SIG-M5 treated with dmso at 0.1 percent for 504 hours (cell line): ENCODE data around the gene RNASEH1.
A peak's percentile ranks its signal among the peaks of the same experiment; 100 is the strongest.
"Not testable (repeated sequence)": the region's sequence is repeated elsewhere in the genome, so short reads cannot be mapped to it uniquely, and the experiment has no call there.

Experiments
- DNase-seq: peaks from one replicate; lab custom pipeline; 2025; ENCODE audit not compliant: unreplicated experiment; lab: John Stamatoyannopoulos, UW

RNASEH1 gene

DNA sequence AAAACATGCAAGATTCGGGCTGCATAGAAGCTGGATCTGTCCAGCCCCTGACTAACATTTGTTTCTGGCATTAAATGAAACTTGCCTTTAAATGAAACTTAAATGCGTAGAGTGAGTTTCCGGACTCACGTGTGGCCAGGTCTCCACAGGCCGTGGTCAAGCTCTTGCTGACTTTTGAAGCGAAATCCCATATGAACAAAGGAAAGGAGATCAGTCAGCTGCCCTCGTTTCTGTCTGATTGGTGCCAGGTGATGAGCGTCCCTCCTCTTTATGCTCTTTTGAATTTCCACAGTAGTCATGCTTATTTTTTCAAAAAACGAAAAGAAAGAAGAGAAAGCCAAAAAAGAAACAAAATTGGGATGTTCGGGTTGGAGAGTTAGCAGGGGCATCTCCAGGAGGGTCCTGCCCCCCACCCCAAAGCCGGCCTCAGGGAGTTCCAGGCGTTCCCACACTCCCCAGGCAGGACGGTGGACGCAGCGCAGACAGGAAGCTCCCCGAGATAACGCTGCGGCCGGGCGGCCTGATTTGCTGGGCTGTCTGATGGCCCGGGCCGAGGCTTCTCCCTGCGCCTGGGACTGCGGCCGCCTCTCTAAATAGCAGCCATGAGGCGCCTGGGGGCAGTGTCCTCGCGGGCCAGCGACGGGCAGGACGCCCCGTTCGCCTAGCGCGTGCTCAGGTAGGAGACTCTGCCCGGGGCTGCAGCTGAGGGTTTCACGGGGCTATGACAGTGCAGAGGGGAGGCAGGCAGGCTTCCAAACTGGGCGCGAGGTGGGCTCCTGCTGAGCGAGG lies 36.6 kb upstream of the RNASEH1 start, which contains the start of gene COLEC11:
Gene COLEC11, plus strand, starts transcription at position 620 of the 789 bp plus-strand sequence. CDS start 9,229 bp downstream, outside the sequence.
- DNase-seq: no peak

DNA sequence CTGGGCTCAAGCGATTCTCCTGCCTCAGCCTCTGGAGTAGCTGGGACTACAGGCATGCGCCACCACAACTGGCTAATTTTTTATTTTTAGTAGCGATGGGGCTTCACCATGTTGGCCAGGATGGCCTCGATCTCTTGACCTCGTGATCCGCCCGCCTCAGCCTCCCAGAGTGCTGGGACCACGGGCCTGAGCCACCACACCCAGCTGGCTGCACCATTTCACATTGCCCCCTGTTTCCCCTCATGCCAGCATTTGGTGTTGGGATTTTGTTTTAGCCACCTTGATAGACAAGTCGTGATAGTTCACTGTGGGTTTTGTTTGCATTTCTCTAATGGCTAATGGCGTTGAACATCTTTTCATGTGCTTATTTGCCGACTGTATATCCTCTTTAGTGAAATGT lies 31.0 kb upstream of the RNASEH1 start:
- DNase-seq: no peak

DNA sequence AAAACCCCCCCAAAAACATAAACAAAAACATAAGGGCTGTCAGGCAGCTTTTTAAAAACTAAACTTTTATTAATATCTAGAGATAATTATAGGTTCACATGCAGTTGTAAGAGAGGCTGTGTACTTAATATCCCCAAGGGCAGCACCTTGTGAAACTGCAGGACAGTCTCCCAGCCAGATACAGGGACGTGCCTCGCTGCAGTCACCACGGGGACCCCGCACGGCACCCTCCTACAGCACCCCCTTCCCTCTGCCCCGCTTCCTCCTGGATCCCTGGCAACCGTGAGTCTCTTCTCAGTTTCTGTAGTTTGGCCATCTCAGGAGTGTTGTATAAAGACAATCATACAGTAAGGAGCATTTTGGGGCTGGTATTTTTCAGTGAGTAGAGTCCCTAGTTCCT lies 30.0 kb upstream of the RNASEH1 start:
- no peak for DNase-seq

DNA sequence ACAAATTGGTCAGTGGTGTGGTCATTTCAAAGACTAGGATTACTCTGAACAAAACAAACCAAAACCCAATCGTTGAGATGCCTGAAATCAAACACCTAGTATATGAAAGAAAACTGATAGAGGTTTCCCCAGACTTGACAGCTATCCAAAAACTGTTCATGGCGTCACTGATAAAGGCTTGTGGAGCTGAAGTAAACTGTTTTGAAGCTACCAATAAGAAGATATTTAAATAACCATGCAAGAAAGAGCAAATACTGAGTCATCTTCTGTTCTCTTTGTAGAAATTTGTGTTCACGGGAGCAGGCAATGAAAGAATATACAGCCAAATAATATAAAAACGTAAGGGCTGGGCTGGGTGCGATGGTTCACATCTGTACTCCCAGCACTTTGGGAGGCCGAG lies 29.3 kb upstream of the RNASEH1 start:
- no peak for DNase-seq

DNA sequence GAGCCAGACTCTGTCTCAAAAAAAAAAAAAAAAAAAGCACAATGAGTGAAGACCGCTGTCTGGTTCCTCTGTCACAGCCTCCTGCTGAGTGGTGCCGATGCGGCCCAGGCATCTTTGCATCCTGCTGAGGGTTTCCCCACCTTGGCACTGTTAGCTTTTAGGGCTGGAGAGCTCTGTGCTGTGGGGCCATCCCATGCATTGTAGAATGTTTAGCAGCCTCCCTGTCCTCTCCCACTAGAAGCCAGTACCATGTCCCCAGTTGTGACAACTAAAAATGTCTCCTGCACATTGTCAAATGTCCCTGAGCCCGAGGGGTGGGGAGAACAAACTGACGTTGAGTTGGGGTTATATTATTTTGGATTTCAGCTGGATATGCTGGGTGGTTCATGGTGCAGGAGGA lies 28.9 kb upstream of the RNASEH1 start:
- no peak for DNase-seq

DNA sequence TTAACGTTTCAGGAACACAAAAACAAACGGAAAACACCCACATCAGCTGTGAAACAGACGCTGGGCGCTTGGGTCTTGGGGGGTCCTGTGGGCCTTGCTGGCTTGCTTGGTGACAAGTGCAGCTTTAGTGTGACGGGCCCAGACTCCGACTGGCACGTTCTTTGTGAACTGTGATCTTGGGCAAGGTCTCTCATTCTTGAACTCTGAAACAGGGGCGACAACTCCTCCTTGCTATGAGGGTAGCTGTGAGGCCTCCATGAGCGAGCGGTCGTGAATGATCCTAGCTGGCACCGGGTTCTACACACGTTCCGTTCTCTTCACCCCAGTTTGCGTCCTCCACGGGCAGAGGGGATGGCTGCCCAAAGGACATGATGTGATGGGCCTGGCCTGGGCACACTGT lies 28.1 kb upstream of the RNASEH1 start:
- DNase-seq: no peak

DNA sequence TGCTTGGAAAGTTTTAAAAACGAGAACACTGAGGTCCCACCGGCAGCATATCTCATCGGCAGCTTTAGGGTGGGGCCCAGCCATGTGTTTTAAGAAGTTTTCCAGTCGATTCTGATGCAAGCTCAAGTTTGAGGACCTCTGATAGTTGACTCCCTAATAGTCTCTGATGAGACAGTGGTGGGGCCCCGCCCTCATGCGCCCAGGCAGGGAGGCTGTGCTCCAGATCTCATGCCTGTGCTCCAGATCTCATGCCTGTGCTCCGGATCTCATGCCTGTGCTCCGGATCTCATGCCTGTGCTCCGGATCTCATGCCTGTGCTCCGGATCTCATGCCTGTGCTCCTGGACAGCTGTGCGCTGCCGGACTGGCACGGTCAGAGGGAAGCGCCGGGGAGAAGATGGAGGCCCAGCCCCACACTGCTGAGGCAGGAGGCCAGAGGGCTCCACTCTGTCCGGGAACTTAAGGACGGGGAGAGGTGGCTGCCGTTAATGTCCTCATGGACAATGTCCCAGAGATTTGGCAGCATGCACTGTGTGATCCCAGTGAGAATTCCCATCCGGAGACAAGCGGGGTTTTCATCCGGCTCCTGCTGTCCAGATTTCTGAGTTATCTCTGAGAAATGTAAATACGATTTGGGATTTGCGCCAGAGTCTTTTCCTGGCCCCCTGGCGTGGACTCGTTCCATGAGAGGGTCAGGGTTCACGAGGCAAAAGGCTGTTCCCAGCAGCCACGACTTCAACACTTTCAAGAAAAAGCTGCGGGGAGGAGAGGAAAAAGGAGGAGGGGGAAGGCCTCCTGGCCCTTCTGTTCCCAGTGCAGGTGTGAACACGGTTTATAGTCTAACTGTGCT lies 27.4 kb upstream of the RNASEH1 start:
- DNase-seq: no peak

DNA sequence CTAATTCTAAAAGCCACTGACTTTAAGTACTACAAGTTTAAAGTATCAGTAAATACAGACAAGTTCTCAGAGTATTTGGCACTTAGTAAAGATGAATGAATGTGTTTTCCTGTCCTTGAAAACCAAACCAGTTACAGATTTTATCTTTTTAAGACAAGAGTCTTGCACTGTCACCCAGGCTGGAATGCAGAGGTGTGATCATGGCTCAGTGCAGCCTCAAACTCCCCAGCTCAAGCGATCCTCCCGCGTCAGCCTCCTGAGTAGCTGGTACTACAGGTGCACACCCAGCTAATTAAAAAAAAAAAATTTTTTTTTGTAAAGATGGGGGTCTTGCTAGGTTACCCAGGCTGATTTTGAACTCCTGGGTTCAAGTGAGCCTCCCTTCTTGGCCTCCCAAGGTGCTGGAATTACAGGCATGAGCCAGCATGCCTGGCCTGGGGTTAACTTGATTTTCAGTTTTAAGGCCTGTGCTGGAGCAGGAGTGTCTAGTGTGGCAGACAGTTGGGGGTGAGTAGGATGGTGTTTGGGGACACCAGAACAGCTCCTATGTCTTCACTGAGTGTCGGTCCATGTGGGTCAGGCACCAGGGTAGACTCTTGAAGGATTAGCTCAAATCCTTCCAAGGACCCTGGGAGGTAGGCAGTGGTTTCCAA lies 26.6 kb upstream of the RNASEH1 start:
- no peak for DNase-seq

DNA sequence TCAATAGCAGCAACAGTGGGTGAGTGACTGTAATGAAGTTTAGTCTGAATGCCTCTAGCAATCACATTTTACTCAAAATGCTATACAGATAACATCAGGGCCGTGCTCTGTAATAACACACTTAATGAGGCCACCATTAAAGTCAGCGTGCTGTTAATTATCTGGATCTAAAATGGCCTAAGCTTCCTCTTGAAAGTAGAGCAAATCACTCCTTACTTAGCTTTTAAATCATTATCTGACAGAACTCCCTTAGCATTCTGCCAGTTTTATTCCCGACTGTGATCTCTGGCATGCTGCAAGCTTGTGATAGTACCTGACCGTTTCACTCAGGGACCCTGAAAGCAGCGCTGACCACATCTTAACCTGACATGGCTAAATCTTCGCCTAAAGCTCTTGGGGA lies 25.9 kb upstream of the RNASEH1 start:
- no peak for DNase-seq

DNA sequence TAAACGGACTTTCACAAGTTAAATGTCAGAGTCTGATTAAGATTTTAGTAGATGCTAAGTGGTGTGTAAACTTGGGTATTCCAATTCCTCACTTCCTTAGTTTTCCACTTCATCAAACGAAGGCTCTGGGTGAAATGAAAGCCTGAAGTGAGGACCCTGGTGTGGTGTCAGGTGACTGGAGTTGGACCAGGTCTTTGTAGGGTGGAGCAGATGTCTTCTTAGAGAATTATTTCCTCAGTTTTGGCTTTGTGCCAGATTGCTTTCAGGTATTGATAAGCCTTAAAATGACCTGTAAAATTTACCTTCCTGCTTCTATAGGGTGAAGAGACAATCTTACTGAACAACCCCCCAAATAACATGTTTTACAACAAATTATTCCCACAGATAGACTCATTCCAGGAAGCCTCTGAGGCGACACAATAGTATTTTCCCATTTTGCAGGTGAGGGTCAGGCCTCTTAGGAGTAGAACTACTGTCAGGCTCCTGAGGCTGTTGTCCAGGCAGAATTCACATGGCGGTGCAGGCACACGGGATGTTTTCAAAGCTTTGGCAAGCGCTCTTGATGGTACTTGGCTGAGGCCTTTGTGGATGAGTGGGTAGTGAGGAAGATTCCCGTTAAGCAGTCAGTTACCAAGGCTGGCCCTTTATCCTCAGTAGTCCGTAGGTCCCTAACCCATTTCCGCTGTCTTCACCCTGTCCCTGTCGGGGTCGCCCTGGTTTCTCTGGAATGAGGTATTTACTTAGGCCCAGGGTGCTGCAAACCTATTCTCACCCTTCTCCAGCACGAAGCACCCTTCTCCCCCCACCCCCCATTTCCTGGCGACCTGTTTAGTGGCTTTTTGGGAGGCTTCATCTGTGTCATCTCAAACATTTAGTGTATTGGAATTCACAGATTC lies 23.5 kb upstream of the RNASEH1 start:
- DNase-seq: no peak

DNA sequence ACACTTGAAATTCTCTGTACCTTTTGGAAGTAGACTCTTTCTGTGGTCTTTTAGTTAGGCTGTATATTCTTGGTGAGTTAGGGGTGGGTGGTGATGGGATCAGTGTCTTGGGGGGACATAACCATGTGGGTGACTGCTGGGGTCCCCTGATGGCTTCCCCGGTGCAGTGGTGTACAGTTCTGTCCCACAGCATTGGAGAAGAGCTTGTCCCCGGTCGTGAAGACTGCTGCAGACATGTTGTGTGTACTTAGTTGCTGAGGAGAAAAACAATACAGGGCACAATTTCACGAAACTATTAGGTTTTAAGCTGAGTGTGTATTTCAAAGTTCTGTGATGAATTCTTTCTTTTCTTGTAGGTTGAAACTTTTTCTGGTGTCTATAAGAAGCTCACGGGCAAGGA lies 22.3 kb upstream of the RNASEH1 start:
- no peak for DNase-seq

DNA sequence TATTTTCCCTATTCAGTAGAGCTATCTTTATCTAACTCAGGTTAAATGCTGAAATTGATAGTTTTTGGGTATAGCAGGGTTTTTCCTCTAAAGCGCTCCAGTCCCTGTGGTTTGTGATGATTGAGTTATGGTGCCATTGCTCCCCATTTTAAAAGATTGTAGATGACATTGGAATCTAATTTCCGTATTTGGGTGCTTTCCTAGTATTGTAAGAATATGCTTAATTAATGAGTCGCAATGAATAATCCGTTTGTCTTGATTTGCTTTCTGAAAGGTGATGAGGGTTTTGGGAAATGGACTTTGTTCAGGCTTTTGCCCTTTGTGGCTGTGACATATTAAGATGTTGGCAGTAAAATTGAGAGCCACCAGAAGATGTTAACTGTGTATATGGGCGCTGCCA lies 20.9 kb upstream of the RNASEH1 start:
- DNase-seq: no peak

DNA sequence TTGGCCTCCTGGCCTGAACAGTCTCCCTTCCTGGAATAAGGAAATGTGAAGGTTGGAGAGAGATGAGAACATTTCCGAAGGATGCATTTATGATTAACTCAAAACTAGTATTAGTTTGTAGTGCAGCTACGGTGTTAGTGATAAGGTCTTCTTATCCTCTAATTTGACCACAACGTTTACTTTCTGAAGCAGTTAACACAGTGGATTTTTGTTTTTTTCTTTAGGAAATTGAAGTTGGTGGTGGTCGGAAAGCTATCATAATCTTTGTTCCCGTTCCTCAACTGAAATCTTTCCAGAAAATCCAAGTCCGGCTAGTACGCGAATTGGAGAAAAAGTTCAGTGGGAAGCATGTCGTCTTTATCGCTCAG lies 18.1 kb upstream of the RNASEH1 start:
- not testable (repeated sequence) for DNase-seq

DNA sequence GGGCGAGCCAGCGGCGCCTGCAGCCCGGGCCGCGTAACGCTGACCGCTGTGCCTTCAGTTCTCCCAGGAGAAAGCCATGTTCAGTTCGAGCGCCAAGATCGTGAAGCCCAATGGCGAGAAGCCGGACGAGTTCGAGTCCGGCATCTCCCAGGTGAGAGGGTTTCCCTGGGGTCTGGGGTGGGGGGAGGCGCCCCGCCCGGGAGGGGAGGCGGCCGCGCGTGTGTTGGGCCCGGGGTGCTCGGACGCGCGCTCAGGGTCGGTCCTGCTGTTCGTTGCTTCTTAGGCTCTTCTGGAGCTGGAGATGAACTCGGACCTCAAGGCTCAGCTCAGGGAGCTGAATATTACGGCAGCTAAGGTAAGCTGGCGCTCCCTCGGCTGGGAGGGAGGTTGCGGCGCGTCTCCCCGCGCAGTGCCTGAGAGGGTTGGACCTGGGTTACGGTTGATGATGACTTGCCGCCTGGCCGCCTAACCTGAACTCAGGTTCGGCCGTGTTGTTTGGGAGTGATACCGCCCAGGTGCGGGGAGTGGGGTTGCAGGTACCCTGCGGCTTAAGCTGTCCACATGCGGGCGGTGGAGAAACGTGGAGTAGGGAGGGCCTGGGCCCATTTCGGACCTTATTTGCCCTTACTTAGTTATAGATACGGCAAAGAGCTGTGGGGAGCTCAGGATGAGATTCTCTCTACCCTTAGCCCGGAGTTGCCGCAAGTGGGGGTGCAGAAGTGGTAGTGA lies 17.6 kb upstream of the RNASEH1 start:
- peak; percentile 32 for DNase-seq

DNA sequence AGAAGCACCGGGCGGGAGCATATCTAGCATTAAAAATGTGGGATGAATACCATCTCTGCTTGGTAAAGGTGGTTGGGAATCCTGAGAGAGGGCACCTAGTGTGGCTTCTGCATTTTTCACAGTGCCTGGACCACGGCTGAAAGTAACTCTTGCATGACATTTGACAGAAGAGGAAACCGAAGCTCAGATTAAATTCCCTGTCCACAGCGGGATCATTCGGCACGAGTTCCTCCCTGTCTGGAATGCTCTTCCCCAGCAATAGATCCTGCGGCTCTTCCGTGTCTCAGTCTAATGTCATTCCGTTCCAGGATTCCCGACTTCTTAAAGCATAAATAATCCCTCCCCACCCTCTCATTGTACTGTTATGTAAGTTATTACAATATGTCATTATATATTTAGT lies 16.0 kb upstream of the RNASEH1 start:
- DNase-seq: no peak

DNA sequence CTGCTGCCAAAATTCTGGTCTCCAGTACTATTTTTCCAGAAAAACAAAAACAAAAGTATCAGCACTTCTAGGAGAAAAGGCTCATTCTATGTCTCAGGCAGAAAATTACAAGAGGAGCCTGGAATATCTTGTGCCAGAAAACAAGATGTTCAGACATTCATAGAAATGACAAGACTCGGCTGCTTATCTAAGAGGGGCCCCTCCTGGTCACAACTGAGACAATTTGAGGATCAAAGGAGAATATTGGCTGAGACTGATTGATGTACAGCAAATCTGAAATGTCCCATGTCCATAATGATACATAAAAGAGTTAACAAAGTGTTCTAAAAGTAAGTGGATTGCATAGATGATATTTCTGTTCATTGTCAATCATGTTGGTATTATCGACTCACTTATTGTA lies 14.5 kb upstream of the RNASEH1 start:
- DNase-seq: no peak

DNA sequence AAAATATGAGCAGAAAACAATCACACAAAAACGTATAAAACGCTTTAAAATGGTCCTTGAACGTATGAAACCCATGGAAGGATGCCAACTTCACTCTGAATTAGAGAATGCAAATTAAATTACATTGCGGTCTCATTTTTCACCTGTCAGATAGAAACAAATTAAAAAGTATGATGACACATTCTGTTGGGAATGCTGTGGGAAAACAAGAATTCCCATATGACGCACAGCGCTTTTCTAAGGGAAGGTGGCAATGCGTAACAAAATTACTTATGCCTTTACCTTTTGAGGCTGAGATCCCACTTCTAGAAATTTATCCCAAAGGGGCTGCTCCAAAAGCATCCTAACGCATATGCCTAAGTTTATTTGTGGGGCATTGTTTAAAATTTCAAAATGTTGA lies 13.2 kb upstream of the RNASEH1 start:
- DNase-seq: no peak

DNA sequence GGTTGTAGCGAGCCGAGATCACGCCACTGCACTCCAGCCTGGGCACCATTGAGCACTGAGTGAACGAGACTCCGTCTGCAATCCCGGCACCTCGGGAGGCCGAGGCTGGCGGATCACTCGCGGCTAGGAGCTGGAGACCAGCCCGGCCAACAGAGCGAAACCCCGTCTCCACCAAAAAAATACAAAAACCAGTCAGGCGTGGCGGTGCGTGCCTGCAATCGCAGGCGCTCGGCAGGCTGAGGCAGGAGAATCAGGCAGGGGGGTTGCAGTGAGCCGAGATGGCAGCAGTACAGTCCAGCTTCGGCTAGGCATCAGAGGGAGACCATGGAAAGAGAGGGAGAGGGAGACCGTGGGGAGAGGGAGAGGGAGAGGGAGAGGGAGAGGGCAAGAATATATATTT lies 11.5 kb upstream of the RNASEH1 start:
- DNase-seq: not testable (repeated sequence)

DNA sequence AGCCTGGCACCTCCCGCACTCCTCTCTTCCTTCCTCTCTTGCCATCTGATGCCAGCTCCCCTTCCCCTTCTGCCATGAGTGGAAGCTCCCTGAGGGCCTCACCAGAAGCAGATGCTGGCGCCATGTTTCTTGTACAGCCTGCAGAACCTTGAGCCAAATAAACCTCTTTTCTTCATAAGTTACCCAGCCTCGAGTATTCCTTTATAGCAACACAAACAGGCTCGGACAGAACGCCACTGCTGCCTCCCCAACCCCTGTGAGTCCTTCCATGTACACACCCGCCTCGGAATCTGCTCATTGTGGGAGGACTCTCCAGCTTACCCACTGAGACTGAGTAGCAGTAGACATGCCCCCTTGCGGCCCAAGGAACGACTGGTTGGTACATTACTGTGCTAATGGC lies 8.7 kb upstream of the RNASEH1 start:
- no peak for DNase-seq

DNA sequence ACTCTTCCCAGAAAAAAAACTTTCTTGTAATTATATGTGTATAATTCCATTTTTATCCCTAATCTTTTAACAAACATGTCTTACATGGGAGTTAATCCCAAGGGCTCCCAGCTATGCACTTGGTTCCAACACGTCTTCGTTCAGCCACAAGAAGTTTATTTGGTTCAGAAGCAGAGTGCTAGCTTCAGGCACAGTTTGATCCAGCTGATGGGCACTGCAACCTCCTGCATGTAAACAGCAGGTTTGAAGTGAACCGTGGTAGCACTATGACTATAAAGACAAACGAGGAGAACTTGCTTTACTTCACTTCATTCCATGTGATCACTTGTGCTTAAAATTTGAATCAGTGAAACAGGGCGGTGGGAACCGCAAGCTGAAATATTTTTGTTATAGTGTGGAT lies 7.0 kb upstream of the RNASEH1 start:
- no peak for DNase-seq
